ENCODE results near the gene HLF.

DNA sequence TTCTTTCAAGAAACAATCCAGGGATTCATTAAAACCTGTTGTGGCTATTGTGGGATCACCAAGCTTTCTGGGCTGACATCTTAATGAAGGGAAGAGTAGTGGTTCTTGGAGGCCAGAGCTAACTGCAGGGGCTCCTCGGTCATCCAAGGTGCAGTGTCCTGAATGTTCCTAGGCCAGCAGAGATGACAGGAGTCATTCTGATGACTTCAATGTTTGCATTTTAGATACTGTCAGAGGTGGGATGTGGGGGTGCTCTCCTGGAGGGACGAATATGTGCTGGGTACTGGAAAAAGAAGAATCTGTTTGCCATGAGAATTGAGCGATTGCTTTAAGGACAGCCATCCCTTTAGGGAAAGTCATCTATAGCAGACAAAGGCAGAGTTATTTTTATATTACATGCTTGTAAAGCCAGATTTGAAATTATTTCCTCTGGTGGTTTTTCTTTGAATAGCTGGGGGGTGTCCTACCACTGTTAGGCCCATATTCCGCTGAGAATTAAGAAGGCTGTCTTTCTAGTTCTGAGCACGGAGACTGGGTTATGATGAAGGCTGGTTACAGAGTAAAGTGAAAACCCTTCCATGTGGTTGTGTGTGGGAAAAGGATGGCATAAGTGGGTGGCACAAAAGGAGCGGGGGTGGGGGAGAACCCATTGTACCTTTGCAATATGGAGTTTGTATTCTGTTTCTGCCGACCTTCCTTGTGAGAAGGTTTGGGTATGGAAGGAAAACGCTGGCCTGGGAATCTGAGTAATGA is 7.4 kb downstream of the HLF start:
- no peak for TF ChIP-seq EZH2phosphoT487 (IDR thresholded peaks at IDR 0.05; ENCODE audit: insufficient read depth, low read depth)
- TF ChIP-seq EZH2 (IDR thresholded peaks at IDR 0.05; ENCODE audit: insufficient read depth, poor library complexity, severe bottlenecking): no peak

All from GM23248 (cell line).